Stimulated activated CD4-positive, alpha-beta T cell treated with anti-CD3 and anti-CD28 coated beads, Interleukin-2, amount 100 ng/mL, for 48 hours (primary cell): ENCODE data around the gene CRIM1.

Experiments used
- DNase-seq, 2 donors: peaks; one replicate each; pipeline ENCODE4 v3.0.0-alpha.2; 2020

CRIM1 gene

DNA sequence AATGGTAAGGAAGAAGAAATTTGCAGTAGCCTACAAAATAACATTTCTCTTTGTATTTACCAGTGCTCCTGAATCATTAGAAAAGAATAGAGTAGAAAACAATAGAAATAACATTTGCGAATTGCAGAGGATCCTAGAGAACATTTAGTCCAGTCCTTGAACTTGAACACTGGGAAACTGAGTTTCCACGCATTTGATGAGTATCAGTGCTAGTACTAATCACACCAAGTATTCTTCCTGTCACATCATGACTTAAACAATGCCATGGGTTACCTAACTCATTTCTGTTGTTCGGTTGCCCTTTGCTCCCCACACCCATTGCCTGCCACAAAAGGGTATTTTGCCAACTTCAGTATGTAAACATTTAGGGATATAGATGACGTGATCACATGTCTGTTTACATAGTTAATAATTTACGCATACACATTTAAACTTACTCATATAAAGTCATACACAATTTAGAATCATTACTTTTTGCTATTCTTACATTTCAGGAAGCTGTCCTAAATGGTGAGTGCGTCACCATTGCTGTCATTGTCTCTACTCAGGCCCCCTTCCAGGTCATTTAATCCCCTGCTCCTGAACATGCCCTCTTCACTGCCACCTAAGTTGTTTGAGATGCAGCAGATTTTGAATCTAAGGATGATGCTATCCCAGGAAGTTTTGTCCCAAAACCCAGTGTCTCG is 42.3 kb downstream of the CRIM1 start:
- no peak for DNase-seq

DNA sequence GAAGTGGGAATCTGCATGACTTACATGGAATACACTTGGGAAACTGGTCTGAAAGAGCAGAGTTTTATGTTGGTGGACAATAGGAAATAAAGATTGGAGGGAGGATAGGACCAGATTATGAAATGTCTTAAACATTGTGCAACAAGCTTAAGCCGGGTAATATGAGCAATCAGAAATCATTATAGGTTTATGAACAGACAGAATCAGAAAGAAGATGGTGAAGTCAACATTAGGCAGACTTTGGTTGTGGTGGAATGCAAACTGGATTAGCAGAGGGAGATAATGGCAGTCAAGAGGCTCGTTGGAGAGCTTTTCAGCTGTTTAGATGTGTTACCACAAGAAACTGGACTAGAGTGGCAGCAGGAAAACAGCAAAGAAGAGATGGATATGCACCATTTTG is 43.5 kb downstream of the CRIM1 start:
- DNase-seq = no peak

DNA sequence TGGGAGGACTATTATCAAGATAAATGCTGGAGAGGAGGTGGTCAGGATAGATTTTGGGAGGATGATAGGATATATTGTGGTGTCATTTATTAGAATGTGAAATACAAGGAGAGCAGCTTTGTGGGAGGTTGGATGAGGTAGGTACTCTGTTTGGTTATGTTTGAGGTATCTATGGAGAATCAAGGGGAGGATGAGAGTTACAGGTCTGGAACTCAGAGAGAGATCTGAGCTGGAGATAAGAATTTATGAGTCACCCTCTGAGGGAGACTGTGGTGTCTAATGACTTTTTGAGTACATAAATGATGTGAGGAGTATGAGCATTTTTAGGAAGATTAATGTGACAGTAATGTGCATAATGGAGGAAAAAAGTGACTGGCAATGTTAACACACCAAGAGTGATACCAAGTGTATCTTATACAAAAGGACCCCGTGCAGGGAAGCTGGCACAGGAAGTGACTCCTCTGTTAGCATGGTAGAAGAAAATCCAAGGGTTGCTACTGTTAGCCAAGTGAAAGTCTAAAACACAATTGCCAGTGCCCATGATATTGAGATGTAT is 48.2 kb downstream of the CRIM1 start:
- DNase-seq = no peak

- DNase-seq = no peak
Measured at GRCh38 chr2:36404318-36404717, 48.7 kb downstream of the CRIM1 start.

DNA sequence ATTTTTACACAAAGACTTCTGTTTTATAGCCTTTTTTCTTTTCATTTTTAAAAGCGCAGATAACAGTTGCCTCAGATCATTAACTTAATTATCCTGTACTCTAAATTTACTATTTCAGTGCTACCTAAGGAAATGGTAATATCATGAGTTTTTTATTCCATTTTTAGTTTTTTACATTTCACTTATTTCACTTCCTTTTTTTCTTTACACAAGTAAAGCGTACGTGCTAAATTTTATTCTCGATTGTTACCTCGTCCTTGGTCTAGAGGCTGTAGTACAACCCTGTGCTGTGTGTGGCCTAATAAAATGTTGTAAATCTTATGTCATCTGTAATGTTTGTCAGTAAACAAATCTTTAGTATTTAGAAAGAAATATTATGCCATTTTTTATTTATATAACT is 49.2 kb downstream of the CRIM1 start:
- no peak for DNase-seq

DNA sequence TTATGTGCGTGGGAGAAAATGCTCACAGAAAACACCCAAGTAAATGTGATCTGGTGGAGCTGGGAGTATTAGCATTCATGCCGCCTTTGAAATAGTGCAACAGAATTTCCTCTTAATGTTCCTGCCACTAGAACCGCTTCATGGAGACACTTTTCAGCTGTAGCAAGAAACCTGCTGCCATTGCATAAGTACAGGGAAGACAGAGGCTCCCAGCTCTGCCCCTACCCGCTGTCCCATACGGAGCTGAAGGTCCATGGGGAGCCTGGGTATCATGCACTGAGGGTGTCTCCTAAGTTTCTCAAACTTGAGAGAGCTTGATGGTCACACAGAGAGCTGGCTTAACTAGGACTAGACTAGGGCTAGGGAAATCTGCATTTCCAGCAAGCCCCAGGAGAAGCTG is 49.6 kb downstream of the CRIM1 start:
- no peak for DNase-seq

DNA sequence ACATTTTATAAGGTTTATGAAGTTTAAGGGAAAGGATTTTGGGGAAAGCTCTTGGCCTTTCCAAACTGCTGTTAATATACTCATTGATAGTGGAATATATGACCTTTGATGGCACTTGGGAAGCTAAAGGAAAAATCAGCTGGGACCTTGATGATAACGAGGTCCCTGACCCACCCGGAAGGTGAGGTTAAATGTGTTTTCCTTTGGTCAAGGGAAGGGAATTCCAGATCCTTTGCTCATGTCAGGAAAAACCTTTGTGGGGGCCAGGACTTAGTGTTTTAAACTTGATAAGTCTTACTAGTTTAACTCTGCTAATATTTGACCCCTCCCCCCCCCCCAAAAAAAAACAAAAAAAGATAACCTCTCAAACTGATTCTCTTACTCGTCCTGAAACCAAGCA is 50.7 kb downstream of the CRIM1 start:
- no peak for DNase-seq

DNA sequence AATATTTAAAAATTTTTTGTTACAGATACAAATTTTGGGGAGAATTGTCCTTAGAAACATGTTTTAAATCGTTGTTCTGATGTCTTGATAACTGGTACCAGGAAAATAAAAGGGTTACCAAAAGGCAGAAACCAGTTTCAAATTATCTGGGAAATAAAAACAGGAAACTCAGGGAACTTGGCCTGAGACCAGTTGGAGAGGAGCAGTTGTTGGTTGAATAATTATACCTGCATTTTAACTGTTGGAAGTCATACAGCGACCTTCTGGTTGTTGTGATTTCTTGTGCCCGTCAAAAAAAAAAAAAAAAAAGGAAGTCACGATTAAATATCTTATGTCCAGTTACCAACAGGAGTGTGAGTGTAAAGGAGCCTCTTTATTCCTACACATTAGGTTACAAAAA is 51.8 kb downstream of the CRIM1 start:
- DNase-seq = no peak

GRCh38 chr2:36408198-36408703 is 52.7 kb downstream of the CRIM1 start:
- no peak for DNase-seq

DNA sequence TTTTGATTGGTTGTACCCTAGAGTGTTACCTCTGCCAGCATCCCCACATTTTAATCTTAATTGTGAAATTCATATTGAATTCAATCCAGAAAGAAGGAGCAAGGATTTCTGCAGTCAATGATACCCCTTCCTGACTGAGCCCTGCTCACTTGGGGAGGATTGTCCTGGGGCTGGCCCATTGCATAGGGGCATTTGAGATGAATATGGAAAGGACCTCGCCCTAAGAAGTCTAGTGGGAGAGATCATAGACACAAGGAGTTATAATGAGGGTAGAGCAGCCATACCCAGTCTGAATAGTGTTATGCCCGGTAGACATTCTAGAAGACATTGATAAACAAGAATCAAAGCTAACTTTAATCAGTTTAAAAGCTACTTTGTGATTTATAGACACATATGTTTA is 53.8 kb downstream of the CRIM1 start:
- DNase-seq = no peak

- DNase-seq = no peak
Measured at GRCh38 chr2:36409935-36410334, 54.4 kb downstream of the CRIM1 start.

GRCh38 chr2:36410681-36411080 is 55.1 kb downstream of the CRIM1 start:
- no peak for DNase-seq

DNA sequence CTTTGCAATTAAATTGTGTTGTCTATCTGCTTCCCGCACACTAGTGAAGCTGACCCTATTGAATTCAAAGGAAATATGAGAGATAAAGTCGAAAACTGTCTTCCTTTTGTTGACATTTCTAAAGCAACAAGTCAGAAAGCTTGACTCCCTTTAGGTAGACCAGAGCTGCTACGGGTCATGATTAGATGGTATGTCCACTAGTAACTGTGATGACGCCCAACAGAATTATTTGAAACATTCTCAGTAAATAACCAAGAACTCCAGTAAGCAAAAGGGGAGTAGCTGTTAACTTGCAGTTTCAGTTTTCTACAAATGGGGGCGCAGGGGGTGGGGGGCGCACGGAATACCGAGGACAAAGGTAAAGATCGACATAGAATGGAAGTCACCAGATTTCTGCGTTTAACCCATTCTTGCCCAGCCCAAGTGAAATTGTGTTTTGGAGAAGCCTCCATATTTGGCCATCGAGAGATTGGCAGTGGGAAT is 56.4 kb downstream of the CRIM1 start:
- DNase-seq = no peak

DNA sequence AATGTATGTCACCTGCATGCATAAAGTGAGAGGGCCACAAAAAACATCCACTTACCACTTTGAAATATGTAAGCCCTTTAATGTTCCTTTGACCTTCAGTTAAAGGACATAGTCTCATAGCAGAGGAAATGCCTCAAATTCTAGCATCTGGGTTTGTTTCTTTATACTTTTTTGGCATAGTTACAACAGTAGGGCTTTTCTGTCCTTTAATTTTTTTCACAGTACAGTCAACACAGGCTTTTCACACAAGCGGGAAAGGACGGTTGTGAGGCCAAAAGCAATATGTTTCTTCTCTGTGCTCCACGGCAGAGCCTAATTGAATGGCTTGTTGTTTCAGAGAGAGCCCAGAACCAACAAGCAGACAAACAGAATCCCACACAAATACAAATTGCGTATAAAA is 57.6 kb downstream of the CRIM1 start:
- no peak for DNase-seq

DNA sequence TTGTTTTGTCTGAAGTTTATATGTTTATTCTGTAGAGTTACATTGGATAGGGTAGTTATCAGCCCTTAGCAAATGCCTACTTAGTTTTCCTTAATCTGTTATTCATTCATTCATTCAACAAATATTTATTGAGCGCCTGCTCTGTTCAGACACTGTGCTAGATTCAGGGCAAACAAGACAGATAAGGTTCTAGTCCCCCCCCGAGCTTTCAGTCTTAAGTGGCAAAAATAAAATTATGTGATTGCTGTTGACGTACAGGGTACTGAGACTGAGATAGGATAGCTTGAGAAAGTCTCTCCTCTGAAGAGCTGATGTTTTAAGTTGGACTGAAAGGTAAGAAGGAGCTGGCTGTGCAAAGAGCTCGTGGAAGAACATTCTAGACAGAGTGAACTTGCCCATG is 58.7 kb downstream of the CRIM1 start:
- no peak for DNase-seq

DNA sequence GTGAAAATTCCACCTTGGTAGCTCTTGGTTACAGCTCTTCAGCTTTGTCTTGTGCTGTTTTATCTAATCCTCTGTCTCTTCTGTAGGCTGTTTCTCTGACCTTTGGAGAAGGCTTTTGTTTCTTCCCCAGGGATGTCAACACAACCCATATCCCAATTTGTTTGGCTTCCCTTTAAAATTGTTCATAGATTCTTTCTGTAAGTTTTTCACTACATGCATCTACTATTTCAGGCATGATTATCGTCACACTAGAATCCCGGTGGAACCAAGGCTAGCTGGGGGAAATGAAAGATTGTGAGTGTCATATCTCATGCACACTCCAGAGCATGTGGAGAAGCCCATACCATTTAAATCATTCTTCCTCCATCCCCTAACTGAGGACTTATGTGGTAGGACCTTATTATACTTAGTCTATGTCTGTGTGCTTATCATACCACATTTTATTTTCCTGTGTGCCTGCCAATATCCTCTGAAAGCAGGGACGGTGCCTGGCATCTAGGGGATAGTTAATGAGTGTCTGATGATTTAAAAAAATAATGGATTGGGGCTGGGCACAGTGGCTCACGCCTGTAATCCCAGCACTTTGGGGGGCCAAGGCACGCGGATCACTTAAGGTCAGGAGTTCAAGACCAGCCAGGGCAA is 59.9 kb downstream of the CRIM1 start:
- DNase-seq = no peak

DNA sequence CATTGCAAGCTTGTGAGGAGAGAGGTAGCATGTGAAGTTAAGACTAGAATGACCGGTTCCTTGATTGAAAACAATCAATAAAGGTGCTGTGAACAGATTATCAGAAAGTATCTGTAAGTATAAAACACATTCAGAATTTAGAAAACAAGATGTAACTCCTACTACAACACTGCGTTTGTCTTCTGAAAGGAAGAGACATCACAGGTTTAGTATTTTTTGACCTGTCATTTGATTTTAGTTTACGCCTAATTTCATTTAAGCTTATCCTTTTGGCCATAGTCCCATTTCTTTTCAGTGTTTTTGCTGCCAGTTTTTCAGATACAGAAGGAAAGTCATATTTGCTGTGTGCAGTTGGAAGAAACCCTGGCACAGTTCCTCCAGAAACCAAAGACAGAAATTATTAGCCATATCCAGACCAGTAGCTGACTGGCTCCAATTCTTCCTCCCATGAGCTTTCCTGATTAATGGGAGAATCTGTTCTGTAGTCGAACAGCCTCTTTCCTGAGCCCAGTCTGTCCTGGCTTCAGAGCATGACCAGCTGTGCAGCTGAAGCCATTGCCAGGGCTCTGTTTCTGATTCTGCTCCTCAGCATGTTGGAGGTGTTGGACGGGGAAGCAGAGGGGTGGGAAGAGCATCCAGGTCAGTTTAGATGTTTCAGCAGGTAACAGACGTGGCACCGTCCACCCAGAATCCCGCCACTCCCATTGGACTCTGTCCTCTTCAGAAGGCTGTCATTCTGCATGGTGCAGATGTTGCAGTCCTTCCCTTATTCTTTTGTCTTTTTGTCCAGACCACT is 61.0 kb downstream of the CRIM1 start:
- no peak for DNase-seq

DNA sequence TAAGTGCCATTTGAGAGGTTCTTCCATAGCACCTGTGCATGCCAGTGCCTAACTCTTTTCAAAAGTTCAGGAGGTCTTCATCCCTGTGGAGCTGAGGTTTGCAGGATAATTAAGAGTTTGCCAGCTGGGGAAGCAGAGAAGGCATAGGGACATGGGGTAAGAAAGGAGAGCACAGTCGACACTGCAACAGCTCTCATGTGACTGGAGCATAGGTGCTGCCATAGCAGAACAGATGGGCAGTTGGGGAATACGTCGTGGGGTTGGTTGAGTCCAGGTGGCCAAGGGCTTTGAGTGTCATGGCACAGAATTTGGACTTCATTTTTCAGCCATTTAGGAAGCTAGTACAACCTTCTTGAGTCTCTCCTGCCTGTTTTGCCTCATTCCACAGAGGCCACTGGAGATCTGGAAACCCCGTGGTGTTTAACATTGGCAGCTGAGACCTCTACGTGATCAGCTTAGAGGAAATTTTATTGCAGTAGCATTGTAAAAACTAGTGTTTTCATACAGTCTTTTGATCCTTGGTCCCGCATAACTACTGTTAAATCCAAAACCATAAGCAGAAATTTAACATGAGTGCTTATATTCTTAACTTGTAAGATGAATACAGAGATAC is 65.1 kb downstream of the CRIM1 start:
- no peak for DNase-seq

DNA sequence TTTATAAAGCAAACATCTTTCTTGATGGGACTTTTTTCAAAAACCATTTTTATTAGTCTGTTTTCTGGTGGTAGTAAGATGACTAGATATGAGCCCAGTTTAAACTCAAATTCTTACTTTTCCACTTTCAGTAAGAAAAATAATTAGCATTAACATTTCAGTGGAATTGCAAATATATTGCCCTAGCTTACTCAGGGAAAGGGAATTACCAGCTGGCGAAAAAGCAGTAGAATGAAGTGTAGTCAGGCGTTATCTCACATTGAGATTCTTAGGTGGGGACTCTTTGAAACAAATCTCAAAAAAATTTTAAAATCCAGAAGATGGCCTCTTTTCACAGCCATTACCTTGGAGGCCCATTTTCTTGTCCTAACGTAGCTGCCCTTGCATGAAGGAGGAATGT is 65.8 kb downstream of the CRIM1 start:
- no peak for DNase-seq

DNA sequence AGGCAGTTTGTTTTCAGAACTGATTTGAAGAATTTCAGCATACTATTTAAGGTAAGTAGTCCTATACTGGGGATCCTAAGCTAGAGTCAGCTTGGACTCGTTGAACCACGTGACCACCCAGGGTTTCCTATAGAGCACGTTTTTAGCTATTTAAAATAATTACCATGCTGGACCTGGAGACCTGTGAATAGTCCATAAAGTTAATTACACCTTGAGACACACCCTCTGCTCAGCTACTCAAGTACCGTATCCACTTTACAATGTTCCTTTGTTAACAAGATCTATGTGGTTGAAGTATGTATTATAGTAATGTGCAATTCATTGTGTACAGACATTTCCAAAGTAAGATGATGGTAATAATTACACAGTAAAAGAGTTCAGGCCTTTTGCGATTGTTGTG is 67.6 kb downstream of the CRIM1 start:
- DNase-seq = no peak

GRCh38 chr2:36423619-36424120 is 68.1 kb downstream of the CRIM1 start:
- DNase-seq = no peak

GRCh38 chr2:36425608-36426355 is 70.2 kb downstream of the CRIM1 start:
- DNase-seq = no peak
